ENCODE data around the gene GPC6.

Gene GPC6

GRCh38 chr13:94234738-94235137 lies 1008.1 kb downstream of the GPC6 start:
- DNase-seq, result no peak

- no peak for DNase-seq
Measured at GRCh38 chr13:94236132-94236531, 1009.5 kb downstream of the GPC6 start.

GRCh38 chr13:94236872-94237271 lies 1010.3 kb downstream of the GPC6 start:
- no peak for DNase-seq

GRCh38 chr13:94239135-94239534 lies 1012.5 kb downstream of the GPC6 start:
- DNase-seq, result no peak

GRCh38 chr13:94242554-94242953 lies 1015.9 kb downstream of the GPC6 start:
- DNase-seq, result no peak

GRCh38 chr13:94243551-94243950 lies 1016.9 kb downstream of the GPC6 start:
- DNase-seq, result no peak

GRCh38 chr13:94246495-94246894 lies 1019.9 kb downstream of the GPC6 start:
- DNase-seq, result no peak

GRCh38 chr13:94247890-94248289 lies 1021.3 kb downstream of the GPC6 start:
- DNase-seq, result no peak

- no peak for DNase-seq
Measured at GRCh38 chr13:94248454-94249228, 1022.0 kb downstream of the GPC6 start.

GRCh38 chr13:94249512-94249911 lies 1022.9 kb downstream of the GPC6 start:
- no peak for DNase-seq

GRCh38 chr13:94251831-94252608 lies 1025.4 kb downstream of the GPC6 start:
- no peak for DNase-seq

- DNase-seq, result no peak
Measured at GRCh38 chr13:94254737-94255136, 1028.1 kb downstream of the GPC6 start.

GRCh38 chr13:94256721-94257120 lies 1030.1 kb downstream of the GPC6 start:
- no peak for DNase-seq

- DNase-seq, result no peak
Measured at GRCh38 chr13:94259984-94260383, 1033.4 kb downstream of the GPC6 start.

- DNase-seq, result no peak
Measured at GRCh38 chr13:94261163-94261562, 1034.6 kb downstream of the GPC6 start.

GRCh38 chr13:94263038-94263437 lies 1036.4 kb downstream of the GPC6 start:
- no peak for DNase-seq

- DNase-seq, result no peak
Measured at GRCh38 chr13:94267581-94268366, 1041.2 kb downstream of the GPC6 start.

GRCh38 chr13:94268661-94269060 lies 1042.1 kb downstream of the GPC6 start:
- DNase-seq, result no peak

- DNase-seq, result no peak
Measured at GRCh38 chr13:94269557-94269956, 1043.0 kb downstream of the GPC6 start.

- no peak for DNase-seq
Measured at GRCh38 chr13:94270556-94270955, 1043.9 kb downstream of the GPC6 start.

GRCh38 chr13:94272038-94272437 lies 1045.4 kb downstream of the GPC6 start:
- DNase-seq, result no peak

- no peak for DNase-seq
Measured at GRCh38 chr13:94280349-94280748, 1053.7 kb downstream of the GPC6 start.

- DNase-seq, result no peak
Measured at GRCh38 chr13:94280845-94281244, 1054.2 kb downstream of the GPC6 start.

- no peak for DNase-seq
Measured at GRCh38 chr13:94286581-94286980, 1060.0 kb downstream of the GPC6 start.

Measured in NCI-H2171 treated with DMSO at 0.1 percent for 48 hours (cell line).